Fibroblast of skin of abdomen (primary cell): ENCODE data around the gene DAAM2.
A peak's percentile ranks its signal among the peaks of the same experiment; 100 is the strongest.

Experiments used
- DNase-seq: peaks from one replicate; pipeline ENCODE4 v3.0.0-alpha.2; 2013

Gene DAAM2

GRCh38 chr6:39848171-39848570, 56.0 kb downstream of the DAAM2 start:
- no peak for DNase-seq

- DNase-seq = no peak
These were observed 57.1 kb downstream of the DAAM2 start for GRCh38 chr6:39849228-39849627.

GRCh38 chr6:39849764-39850163, 57.6 kb downstream of the DAAM2 start:
- peak; percentile 66 for DNase-seq

GRCh38 chr6:39850736-39851297, 58.6 kb downstream of the DAAM2 start:
- peak; percentile 12 for DNase-seq

- no peak for DNase-seq
These were observed 59.2 kb downstream of the DAAM2 start for GRCh38 chr6:39851331-39851730.

GRCh38 chr6:39852324-39852723, 60.1 kb downstream of the DAAM2 start:
- no peak for DNase-seq

- DNase-seq = no peak
These were observed 61.4 kb downstream of the DAAM2 start for GRCh38 chr6:39853604-39854003.

GRCh38 chr6:39855356-39855995, 63.3 kb downstream of the DAAM2 start:
- peak; percentile 22 for DNase-seq

GRCh38 chr6:39859025-39859424, 66.8 kb downstream of the DAAM2 start:
- no peak for DNase-seq

GRCh38 chr6:39861663-39862062, 69.5 kb downstream of the DAAM2 start:
- DNase-seq = no peak

GRCh38 chr6:39865011-39865888, 73.1 kb downstream of the DAAM2 start:
- DNase-seq = peak; percentile 52

- DNase-seq = no peak
These were observed 75.4 kb downstream of the DAAM2 start for GRCh38 chr6:39867592-39867991.

GRCh38 chr6:39870950-39871349, 78.8 kb downstream of the DAAM2 start:
- DNase-seq = no peak

GRCh38 chr6:39873439-39873838, 81.3 kb downstream of the DAAM2 start:
- DNase-seq = no peak

GRCh38 chr6:39876111-39876510, 83.9 kb downstream of the DAAM2 start:
- peak; percentile 12 for DNase-seq

- DNase-seq = no peak
These were observed 84.7 kb downstream of the DAAM2 start for GRCh38 chr6:39876826-39877225.

- no peak for DNase-seq
These were observed 87.4 kb downstream of the DAAM2 start for GRCh38 chr6:39879535-39879934.

- DNase-seq = no peak
These were observed 88.4 kb downstream of the DAAM2 start for GRCh38 chr6:39880594-39880993.

GRCh38 chr6:39881851-39882530, 89.8 kb downstream of the DAAM2 start:
- peak; percentile 95 for DNase-seq

GRCh38 chr6:39882531-39882899, 90.3 kb downstream of the DAAM2 start:
- DNase-seq = peak; percentile 99

GRCh38 chr6:39884696-39885095, 92.5 kb downstream of the DAAM2 start:
- DNase-seq = peak; percentile 60

- DNase-seq = no peak
These were observed 93.5 kb downstream of the DAAM2 start for GRCh38 chr6:39885691-39886090.

- DNase-seq = no peak
These were observed 94.7 kb downstream of the DAAM2 start for GRCh38 chr6:39886871-39887270.
